HepG2 (cell line): ENCODE results near the gene KRT71. TPM values are rescaled to one million over a fixed set of nuclear protein-coding genes. Genes with fewer than 3 reads are reported as not detected.

Experiments
- ATAC-seq: fragments of 200-7000 bp; cut with Tn5 transposase; 3 replicates; pipeline ENCODE4 v1.9.1; 2020; ENCODE audit warnings: mild to moderate bottlenecking, moderate library complexity
- BruUV-seq: library from RNA; stranded (reverse); fragments of 400-500 nt; replicated peaks from 2 replicates; lab custom pipeline; 2021; lab: Mats Ljungman, UMichigan
- CTCF ChIA-PET: fragments of 300-600 bp; formaldehyde crosslinking; extraction: SDS; loops from one replicate; lab custom pipeline; 2021; ENCODE audit warnings: low total read pairs, inconsistent platforms, low intra/inter-chr PET ratio; lab: Yijun Ruan, JAX
- POLR2A ChIA-PET: fragments of 350-600 bp; sonication (Branson Sonifier 250); formaldehyde crosslinking; loops from one replicate; lab custom pipeline; 2020; ENCODE audit warnings: antibody characterized with exemption, inconsistent platforms; lab: Yijun Ruan, JAX
- DNase-seq: peaks from one replicate; pipeline ENCODE4 v3.0.0-alpha.2; 2015; ENCODE audit warnings: low spot score
- FAIRE-seq: peaks from 3 replicates; lab custom pipeline; 2011; peaks lifted over from hg19 to GRCh38; lab: Jason Lieb, UNC
- H2AFZ ChIP-seq: one replicate; pipeline ENCODE4 v1.6.1; 2011; ENCODE audit warnings: low read length, inconsistent platforms
- H3K27ac ChIP-seq: fragments of 300-600 bp; 3 replicates; pipeline ENCODE4 v1.8.0; 2011; ENCODE audit warnings: mixed run types, mild to moderate bottlenecking, mixed read lengths, low read length, inconsistent platforms; ENCODE audit not compliant: insufficient read depth; ENCODE audit errors: extremely low read length
- H3K27me3 ChIP-seq, 2 experiments: fragments of 200-600 bp in 1 of 2; 2 replicates in 1 of 2; 3 replicates in 1 of 2; pipeline versions ENCODE4 v1.6.0 to v1.8.0; 2011; ENCODE audit warnings: low read length in 2 of 2, mild to moderate bottlenecking in 2 of 2, moderate library complexity in 2 of 2, inconsistent platforms in 1 of 2; ENCODE audit not compliant: insufficient read depth in 2 of 2, control insufficient read depth in 1 of 2
- H3K36me3 ChIP-seq, 2 experiments: fragments of 200-600 bp in 1 of 2; replicated peaks in 1 of 2; 2 replicates in 1 of 2; 3 replicates in 1 of 2; pipeline versions ENCODE4 v1.5.1 to v1.8.0; 2011; ENCODE audit warnings: low read length in 2 of 2, inconsistent platforms in 1 of 2; ENCODE audit not compliant: insufficient read depth in 2 of 2, control insufficient read depth in 1 of 2
- H3K4me1 ChIP-seq: 2 replicates; pipeline ENCODE4 v1.5.1; 2012; ENCODE audit warnings: low read length, inconsistent platforms; ENCODE audit not compliant: insufficient read depth
- H3K4me2 ChIP-seq: 2 replicates; pipeline ENCODE4 v1.6.0; 2011; ENCODE audit warnings: low read depth, low read length, inconsistent platforms
- H3K4me3 ChIP-seq, 3 experiments: fragments of 200-600 bp in 1 of 3; sonication (generic), shearing (Covaris generic) in 1 of 3; replicated peaks in 1 of 3; 2 replicates each; pipeline ENCODE4 v1.5.1; 2011 to 2016; ENCODE audit warnings: low read length in 3 of 3, inconsistent platforms in 2 of 3, low read depth in 2 of 3, mild to moderate bottlenecking in 2 of 3, control low read depth in 1 of 3, mixed read lengths in 1 of 3; ENCODE audit not compliant: insufficient read depth in 1 of 3
- H3K79me2 ChIP-seq: one replicate; pipeline ENCODE4 v1.6.1; 2011; ENCODE audit warnings: low read length, inconsistent platforms; ENCODE audit not compliant: insufficient read depth
- H3K9ac ChIP-seq: 2 replicates; pipeline ENCODE4 v1.6.0; 2011; ENCODE audit warnings: mild to moderate bottlenecking, low read depth, low read length, inconsistent platforms; ENCODE audit not compliant: insufficient read depth
- H3K9me3 ChIP-seq: 2 replicates; pipeline ENCODE4 v1.5.1; 2012; ENCODE audit warnings: mild to moderate bottlenecking, low read length
- H4K20me1 ChIP-seq: 2 replicates; pipeline ENCODE4 v1.6.0; 2011; ENCODE audit warnings: inconsistent platforms, mild to moderate bottlenecking, low read length, moderate library complexity; ENCODE audit not compliant: insufficient read depth
- EZH2 ChIP-seq: conservative IDR thresholded peaks from 2 replicates; pipeline ENCODE4 v1.6.1; 2012; ENCODE audit warnings: mild to moderate bottlenecking, low read depth, low read length, moderate library complexity
- FOXM1 ChIP-seq: sonication (generic); formaldehyde crosslinking; IDR thresholded peaks from 2 replicates; pipeline ENCODE4 v1.5.0; 2020; ENCODE audit warnings: missing genetic modification reagents
- GABPB1 ChIP-seq: IDR thresholded peaks from 2 replicates; pipeline ENCODE4 v1.6.1; 2016; ENCODE audit warnings: mild to moderate bottlenecking, missing genetic modification reagents, moderate library complexity, missing compliant biosample characterization
- KLF16 ChIP-seq, 2 experiments: sonication (generic) in 1 of 2; formaldehyde crosslinking in 1 of 2; IDR thresholded peaks; 2 replicates each; pipeline versions ENCODE4 v1.6.1 to v1.8.0; 2016 to 2023; ENCODE audit warnings: missing genetic modification reagents in 2 of 2, missing compliant biosample characterization in 1 of 2
- NCOA2 ChIP-seq: sonication (generic); formaldehyde crosslinking; IDR thresholded peaks from 2 replicates; pipeline ENCODE4 v1.8.0; 2022; ENCODE audit warnings: inconsistent platforms
- NFKBIZ ChIP-seq: IDR thresholded peaks from 2 replicates; pipeline ENCODE4 v1.6.1; 2018; ENCODE audit warnings: missing genetic modification reagents, missing compliant biosample characterization
- SMARCC2 ChIP-seq: fragments of 450-650 bp; IDR thresholded peaks from 2 replicates; pipeline ENCODE4 v1.6.1; 2017; ENCODE audit warnings: antibody characterized with exemption, mild to moderate bottlenecking
- ZBTB38 ChIP-seq: sonication (generic); formaldehyde crosslinking; IDR thresholded peaks from 2 replicates; pipeline ENCODE4 v1.5.1; 2020; ENCODE audit warnings: mild to moderate bottlenecking, missing genetic modification reagents
- ZFY ChIP-seq: sonication (generic); formaldehyde crosslinking; IDR thresholded peaks from 2 replicates; pipeline ENCODE4 v1.4.0; 2020; ENCODE audit warnings: missing genetic modification reagents
- ZNF383 ChIP-seq: sonication (generic); formaldehyde crosslinking; IDR thresholded peaks from 2 replicates; pipeline ENCODE4 v1.4.0; 2020; ENCODE audit warnings: missing genetic modification reagents, mild to moderate bottlenecking, borderline replicate concordance
- ZNF446 ChIP-seq: sonication (generic); formaldehyde crosslinking; IDR thresholded peaks from 2 replicates; pipeline ENCODE4 v1.5.0; 2020; ENCODE audit warnings: mild to moderate bottlenecking, missing genetic modification reagents
- ZNF496 ChIP-seq: sonication (generic); formaldehyde crosslinking; IDR thresholded peaks from 2 replicates; pipeline ENCODE4 v1.8.1; 2023; ENCODE audit warnings: mild to moderate bottlenecking, moderate library complexity, missing genetic modification reagents; ENCODE audit not compliant: insufficient replicate concordance
- WGBS: methylation state at CpG from one replicate; pipeline ENCODE4 v1.1.6; 2017; ENCODE audit warnings: low lambda C conversion rate; 5-methylcytosine and 5-hydroxymethylcytosine counted together
- in situ Hi-C: cut with HindIII; loops from 2 replicates; pipeline ENCODE4 v1.10.0; 2017; ENCODE audit warnings: low pct_unique_long_range_greater_than_20kb; ENCODE audit not compliant: extremely low pct_ligation_motif_present
- intact Hi-C: fragments of 100-400 bp; cut with micrococcal nuclease; formaldehyde crosslinking; loops from one replicate; pipeline ENCODE4 v1.10.0; 2022; ENCODE audit not compliant: unreplicated experiment
- polyA plus RNA-seq, 8 experiments: library from polyadenylated mRNA; depleted of rRNA in 3 of 8; stranded (reverse) in 7 of 8; unstranded in 1 of 8; fragments of >200 nt; fragmentation: Illumina TruSeq in 4 of 8; extraction: Trizol in 4 of 8; gene quantifications; 2 replicates each; pipeline versions ENCODE4 v1.2.1 to v1.2.3, GENCODE V29; 2011 to 2016; ENCODE audit warnings: low read depth in 4 of 8, missing spikeins in 1 of 8, mixed read lengths in 1 of 8; ENCODE audit not compliant: insufficient read depth in 1 of 8
- total RNA-seq, 5 experiments: library from RNA; depleted of rRNA; stranded (reverse); fragments of >200 nt; fragmentation: Illumina TruSeq; extraction: Trizol; gene quantifications; 2 replicates each; pipeline ENCODE4 v1.2.3, GENCODE V29; 2016; ENCODE audit warnings: low read depth in 1 of 5
- TF ChIP-seq, protein P1 (sequence below): sonication (generic); formaldehyde crosslinking; IDR thresholded peaks from 2 replicates; pipeline ENCODE4 v1.8.0; 2022; ENCODE audit warnings: low read depth, missing genetic modification reagents
- TF ChIP-seq, protein P2 (sequence below), 2 experiments: sonication (generic) in 1 of 2; formaldehyde crosslinking in 1 of 2; IDR thresholded peaks; 2 replicates each; pipeline versions ENCODE4 v1.4.0 to v1.6.1; 2018 to 2020; ENCODE audit warnings: missing genetic modification reagents in 2 of 2, borderline replicate concordance in 1 of 2, low read depth in 1 of 2, mild to moderate bottlenecking in 1 of 2, missing biosample characterization in 1 of 2
- TF ChIP-seq, protein P3 (sequence below): sonication (generic); formaldehyde crosslinking; IDR thresholded peaks from 2 replicates; pipeline ENCODE4 v1.8.0; 2022; ENCODE audit warnings: missing genetic modification reagents, mild to moderate bottlenecking, inconsistent platforms, borderline replicate concordance

The KRT71 gene
- total and polyA plus RNA-seq, 2 of the 13 experiments (the other 11 are each of a cell fraction or from before 2014, with no cell fraction given), result not detected

DNA sequence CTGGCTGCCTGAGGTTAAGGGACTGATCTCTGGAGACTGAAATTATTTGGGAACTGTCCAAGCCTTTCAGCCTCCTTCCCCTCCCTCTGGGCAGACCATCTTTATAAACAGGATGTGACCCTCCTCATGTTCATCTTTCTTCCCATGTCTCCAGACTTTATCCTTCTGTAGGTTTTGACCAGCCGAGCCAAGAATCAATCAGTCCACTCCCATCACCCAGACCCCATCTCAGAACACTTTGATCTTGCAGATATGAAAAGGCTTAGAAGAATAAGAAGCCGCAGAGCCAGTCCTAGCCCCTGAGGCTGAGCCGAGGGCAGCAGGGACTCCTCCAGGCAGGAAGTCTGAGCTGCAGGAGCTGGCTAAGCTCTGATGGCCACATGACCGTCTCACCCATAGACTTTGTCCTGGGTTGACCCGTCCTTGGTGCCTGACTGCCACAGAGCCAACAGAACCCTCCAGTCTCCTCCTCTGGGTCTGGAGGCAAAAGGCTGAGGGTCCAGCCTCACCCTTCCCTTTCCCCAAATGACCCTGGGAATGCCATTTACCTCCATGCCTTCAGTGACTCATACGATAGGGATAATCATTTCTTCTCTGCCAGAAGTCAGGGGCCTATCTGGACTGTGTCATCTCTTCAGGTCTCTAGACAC lies 1.6 kb downstream of the KRT71 start (continued):
- TF ChIP-seq, protein P1, sequence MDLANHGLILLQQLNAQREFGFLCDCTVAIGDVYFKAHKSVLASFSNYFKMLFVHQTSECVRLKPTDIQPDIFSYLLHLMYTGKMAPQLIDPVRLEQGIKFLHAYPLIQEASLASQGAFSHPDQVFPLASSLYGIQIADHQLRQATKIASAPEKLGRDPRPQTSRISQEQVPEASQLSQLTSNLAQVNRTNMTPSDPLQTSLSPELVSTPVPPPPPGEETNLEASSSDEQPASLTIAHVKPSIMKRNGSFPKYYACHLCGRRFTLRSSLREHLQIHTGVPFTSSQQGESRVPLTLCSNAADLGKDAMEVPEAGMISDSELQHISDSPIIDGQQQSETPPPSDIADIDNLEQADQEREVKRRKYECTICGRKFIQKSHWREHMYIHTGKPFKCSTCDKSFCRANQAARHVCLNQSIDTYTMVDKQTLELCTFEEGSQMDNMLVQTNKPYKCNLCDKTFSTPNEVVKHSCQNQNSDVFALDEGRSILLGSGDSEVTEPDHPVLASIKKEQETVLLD, result no peak
- TF ChIP-seq, protein P2, sequence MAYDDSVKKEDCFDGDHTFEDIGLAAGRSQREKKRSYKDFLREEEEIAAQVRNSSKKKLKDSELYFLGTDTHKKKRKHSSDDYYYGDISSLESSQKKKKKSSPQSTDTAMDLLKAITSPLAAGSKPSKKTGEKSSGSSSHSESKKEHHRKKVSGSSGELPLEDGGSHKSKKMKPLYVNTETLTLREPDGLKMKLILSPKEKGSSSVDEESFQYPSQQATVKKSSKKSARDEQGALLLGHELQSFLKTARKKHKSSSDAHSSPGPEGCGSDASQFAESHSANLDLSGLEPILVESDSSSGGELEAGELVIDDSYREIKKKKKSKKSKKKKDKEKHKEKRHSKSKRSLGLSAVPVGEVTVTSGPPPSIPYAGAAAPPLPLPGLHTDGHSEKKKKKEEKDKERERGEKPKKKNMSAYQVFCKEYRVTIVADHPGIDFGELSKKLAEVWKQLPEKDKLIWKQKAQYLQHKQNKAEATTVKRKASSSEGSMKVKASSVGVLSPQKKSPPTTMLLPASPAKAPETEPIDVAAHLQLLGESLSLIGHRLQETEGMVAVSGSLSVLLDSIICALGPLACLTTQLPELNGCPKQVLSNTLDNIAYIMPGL (CRISPR knock-in tag; IDR thresholded peaks at IDR 0.05; ENCODE audit: borderline replicate concordance in 1 of 2, low read depth in 1 of 2), result no peak
- no peak for TF ChIP-seq NFKBIZ

DNA sequence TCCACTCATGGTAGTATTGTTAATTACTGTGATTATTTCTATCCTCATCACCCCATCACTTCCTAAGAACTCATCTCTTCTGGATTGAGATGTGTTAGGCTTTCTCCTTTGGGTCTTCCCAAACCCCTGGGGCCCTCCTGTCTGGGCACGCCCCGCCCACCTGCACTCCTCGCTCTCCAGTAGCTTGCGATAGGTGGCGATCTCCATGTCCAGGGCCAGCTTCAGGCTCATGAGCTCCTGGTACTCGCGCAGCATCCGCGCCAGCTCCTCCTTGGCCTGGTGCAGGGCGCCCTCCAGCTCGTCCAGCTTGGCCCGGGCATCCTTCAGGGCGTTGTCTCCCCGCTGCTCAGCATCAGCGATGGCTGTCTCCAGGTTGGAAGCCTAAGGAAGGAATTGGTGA lies 6.8 kb downstream of the KRT71 start:
- no peak for DNase-seq
- in situ Hi-C loops (loop anchor here (25.0 kb wide), 1 partner anchor 409 kb away; no protein-coding TSS in a partner anchor), intact Hi-C loops (no loop called here)
- no peak overlapping the region for H3K4me2 ChIP-seq
- H3K9me3 ChIP-seq, result no peaks in the 10 kb centered on the region
- no peak overlapping the region for H3K27ac ChIP-seq
- WGBS, result 28% methylated on average over 7 of the region's 15 CpGs
- no peak for FAIRE-seq
- H4K20me1 ChIP-seq, result no peaks in the 10 kb centered on the region
- no peak overlapping the region for H3K9ac ChIP-seq
- no peak for ATAC-seq
- no peak overlapping the region for H2AFZ ChIP-seq
- no peaks in the 10 kb centered on the region for H3K36me3 ChIP-seq
- TF ChIP-seq, protein P3, sequence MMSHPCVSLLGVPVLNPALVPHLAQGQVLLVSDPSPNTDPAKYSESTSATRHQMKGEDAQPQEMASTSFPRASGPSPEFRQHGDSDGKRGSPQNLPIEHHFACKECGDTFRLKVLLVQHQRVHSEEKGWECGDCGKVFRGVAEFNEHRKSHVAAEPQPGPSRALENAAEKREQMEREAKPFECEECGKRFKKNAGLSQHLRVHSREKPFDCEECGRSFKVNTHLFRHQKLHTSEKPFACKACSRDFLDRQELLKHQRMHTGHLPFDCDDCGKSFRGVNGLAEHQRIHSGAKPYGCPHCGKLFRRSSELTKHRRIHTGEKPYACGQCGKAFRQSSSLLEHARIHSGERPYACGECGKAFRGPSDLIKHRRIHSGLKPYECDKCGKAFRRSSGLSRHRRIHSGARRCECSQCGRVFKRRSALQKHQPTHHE (CRISPR knock-in tag), result no peak
- no peak for TF ChIP-seq SMARCC2
- TF ChIP-seq EZH2, result no peak
- no peak for TF ChIP-seq ZNF383 (CRISPR knock-in tag)
- no peak for TF ChIP-seq GABPB1 (CRISPR knock-in tag)
- no peak for TF ChIP-seq ZBTB38 (CRISPR knock-in tag)
- no peak for TF ChIP-seq ZNF446 (CRISPR knock-in tag)
- TF ChIP-seq ZNF496, result no peak
- TF ChIP-seq NCOA2 (CRISPR knock-in tag), result no peak
- no peak for TF ChIP-seq FOXM1
- TF ChIP-seq ZFY (CRISPR knock-in tag), result no peak
- no peak for TF ChIP-seq KLF16 (CRISPR knock-in tag; IDR thresholded peaks at IDR 0.05)
- H3K27me3 ChIP-seq, result peaks cover 3 to 20% of the 10 kb centered on the region in 2 experiments; a peak in 3 of 5 replicates
- ChIA-PET POLR2A (no interaction called here), CTCF (no interaction called here)
- no TSS peak for BruUV-seq
- no peak overlapping the region for H3K4me3 ChIP-seq
- H3K79me2 ChIP-seq, result no peaks in the 10 kb centered on the region
- H3K4me1 ChIP-seq, result no peaks in the 10 kb centered on the region
